LHCN-M2 (cell line): ENCODE measurements around the gene BRME1. TPM values are rescaled to one million over a fixed set of nuclear protein-coding genes. Genes with fewer than 3 reads are reported as not detected.

Experiments used
- total RNA-seq: library from RNA; depleted of rRNA; stranded (reverse); fragments of >200 nt; gene quantifications from 2 replicates; pipeline ENCODE4 v1.2.3, GENCODE V29; 2014; rRNA removed

BRME1 gene
- total RNA-seq, 1 experiment from 2014 or later: 1.1 TPM

Other genes with a start within 250 kb of the BRME1 start
- 38.7 and 50.3 TPM in 2 replicates for gene MRI1, start 141.6 kb downstream of the BRME1 start, total RNA-seq
- 172 and 183 TPM in 2 replicates for gene C19orf53, start 131.7 kb downstream of the BRME1 start, total RNA-seq
- gene ZSWIM4, start 110.7 kb downstream of the BRME1 start, total RNA-seq: 1.8 and 2.7 TPM in 2 replicates
- not detected in 2 replicates for gene NANOS3, start 29.0 kb downstream of the BRME1 start, total RNA-seq
- gene CC2D1A, start 84 bp upstream of the BRME1 start, total RNA-seq: 19.2 and 21.0 TPM in 2 replicates
- gene PODNL1, start 32.3 kb upstream of the BRME1 start, total RNA-seq: 2.1 and 5.2 TPM in 2 replicates
- gene DCAF15, start 46.4 kb upstream of the BRME1 start, total RNA-seq: 28.8 and 30.2 TPM in 2 replicates
- 2.2 and 2.5 TPM in 2 replicates for gene RFX1, start 100.2 kb upstream of the BRME1 start, total RNA-seq
- not detected in 2 replicates for gene RLN3, start 122.0 kb upstream of the BRME1 start, total RNA-seq
- gene IL27RA, start 125.6 kb upstream of the BRME1 start, total RNA-seq: 0.29 and 0.32 TPM in 2 replicates
- gene PALM3, start 156.0 kb upstream of the BRME1 start, total RNA-seq: 0.11 and 0.38 TPM in 2 replicates
- gene MISP3, start 166.7 kb upstream of the BRME1 start, total RNA-seq: 0.19 and 0.34 TPM in 2 replicates
- not detected in 2 replicates for gene C19orf67, start 179.7 kb upstream of the BRME1 start, total RNA-seq
- 59.3 and 64.5 TPM in 2 replicates for gene SAMD1, start 184.6 kb upstream of the BRME1 start, total RNA-seq
- 64.7 and 76.2 TPM in 2 replicates for gene PRKACA, start 211.6 kb upstream of the BRME1 start, total RNA-seq
- gene ASF1B, start 230.5 kb upstream of the BRME1 start, total RNA-seq: 107 and 111 TPM in 2 replicates